Hindlimb muscle (tissue), 1 donor: Measurements from ENCODE around the gene BSN. TPM values are rescaled to one million over a fixed set of nuclear protein-coding genes. Genes with fewer than 3 reads are reported as not detected.
A peak's percentile ranks its signal among the peaks of the same experiment; 100 is the strongest.
"Not testable (repeated sequence)": the region's sequence is repeated elsewhere in the genome, so short reads cannot be mapped to it uniquely, and the experiment has no call there.

ENCODE experiments used
- DNase-seq: peaks from one replicate; pipeline ENCODE4 v3.0.0-alpha.2; 2013
- polyA plus RNA-seq: library from polyadenylated mRNA; unstranded; fragments of 120-200 nt; gene quantifications from one replicate; pipeline ENCODE4 v1.2.1, GENCODE V29; 2013; ENCODE audit not compliant: insufficient read length

The BSN gene
- polyA plus RNA-seq, 1 donor: 1.4 TPM

DNA sequence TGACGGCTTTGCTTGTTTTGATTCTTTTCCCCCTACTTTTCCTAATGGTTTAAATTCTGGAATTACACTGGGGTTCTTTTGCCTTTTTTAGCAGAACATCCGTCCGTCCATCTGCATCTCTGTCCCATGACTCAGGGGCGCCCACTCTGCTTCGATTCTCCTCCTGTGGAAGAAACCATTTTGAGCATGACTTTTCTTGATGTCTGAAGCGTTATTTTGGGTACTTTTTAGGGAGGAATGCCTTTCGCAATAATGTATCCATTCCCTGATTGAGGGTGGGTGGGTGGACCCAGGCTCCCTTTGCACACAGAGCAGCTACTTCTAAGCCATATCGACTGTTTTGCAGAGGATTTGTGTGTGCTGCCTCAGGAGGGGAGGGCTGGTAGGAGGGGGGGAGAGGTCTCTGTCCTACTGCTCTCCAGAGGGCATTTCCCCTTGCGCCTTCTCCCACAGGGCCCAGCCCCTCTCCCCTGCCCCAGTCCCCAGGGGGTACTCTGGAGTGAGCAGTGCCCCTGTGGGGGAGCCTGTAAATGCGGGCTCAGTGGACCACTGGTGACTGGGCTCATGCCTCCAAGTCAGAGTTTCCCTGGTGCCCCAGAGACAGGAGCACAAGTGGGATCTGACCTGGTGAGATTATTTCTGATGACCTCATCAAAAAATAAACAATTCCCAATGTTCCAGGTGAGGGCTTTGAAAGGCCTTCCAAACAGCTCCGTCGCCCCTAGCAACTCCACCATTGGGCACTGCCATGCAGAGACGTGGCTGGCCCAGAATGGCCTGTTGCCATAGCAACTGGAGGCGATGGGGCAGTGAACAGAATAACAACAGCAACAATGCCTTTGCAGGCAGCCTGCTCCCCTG, 19.5 kb upstream of the BSN start:
- DNase-seq: no peak

DNA sequence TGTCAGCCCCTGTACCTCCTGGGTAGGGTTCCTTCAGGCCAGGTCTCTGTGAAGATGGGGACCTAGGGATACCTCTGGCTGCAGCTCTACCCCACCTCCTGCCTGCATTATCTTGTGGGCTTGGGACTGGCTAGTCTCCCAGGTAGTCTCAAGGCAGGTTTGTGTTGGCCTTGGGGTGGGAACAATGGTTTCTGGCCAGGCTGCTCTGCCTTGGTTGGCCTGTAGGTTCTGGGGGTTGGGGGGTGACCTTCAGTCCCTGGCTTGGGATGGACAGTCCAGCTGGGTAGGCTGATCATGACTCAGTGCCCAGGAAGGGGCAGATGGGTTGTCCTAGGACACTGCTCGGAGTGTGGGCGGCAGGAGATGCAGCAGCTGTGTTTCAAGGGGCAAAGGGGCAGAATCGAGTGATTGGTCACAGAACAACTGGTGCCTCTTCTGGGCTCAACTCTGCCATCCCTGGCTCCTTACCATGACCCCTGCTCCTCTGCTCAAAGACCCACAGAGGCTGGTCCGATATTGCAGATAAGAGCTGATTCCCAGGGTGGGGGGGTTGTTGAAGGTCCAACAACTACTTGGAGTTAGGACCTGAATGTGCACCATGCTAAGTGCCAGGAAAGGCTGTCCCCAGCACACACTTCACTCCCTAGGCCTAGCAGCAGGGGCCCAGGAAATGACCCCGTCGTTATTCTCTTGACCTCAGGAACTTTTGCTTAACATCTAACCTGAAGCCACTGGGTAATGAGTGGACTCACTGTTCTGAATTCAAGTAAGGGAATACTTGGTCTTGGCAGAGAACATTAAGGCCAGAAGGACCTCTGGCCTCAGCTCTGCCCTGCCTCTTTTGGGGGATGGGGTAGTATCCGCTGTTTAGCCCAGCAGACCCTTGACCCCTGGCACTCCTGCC, 18.1 kb upstream of the BSN start:
- no peak for DNase-seq

DNA sequence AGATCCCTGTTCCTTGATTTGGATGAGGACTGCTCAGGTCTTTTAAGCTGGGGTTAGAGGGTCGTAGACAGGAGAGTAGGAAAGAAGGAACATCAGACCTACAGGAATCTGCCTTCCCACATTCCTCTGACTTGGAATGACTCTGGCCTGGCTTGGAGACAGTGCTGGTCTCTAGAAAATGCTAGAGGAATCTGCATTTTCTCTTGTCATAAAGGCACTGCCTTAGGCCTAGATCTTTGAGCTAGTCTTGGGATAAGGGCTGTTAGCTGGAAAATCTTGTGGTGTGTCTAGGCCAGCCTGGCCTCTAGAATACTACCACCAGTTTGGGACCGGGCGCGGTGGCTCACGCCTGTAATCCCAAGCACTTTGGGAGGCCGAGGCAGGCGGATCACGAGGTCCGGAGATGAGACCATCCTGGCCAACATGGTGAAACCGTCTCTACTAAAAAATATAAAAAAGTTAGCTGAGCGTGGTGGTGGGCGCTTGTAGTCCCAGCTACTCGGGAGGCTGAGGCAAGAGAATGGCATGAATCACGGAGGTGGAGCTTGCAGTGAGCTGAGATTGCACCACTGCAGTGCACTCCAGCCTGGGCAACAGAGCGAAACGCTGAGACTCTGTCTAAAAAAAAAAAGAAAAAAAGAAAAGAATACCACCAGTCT, 17.3 kb upstream of the BSN start:
- DNase-seq: no peak

DNA sequence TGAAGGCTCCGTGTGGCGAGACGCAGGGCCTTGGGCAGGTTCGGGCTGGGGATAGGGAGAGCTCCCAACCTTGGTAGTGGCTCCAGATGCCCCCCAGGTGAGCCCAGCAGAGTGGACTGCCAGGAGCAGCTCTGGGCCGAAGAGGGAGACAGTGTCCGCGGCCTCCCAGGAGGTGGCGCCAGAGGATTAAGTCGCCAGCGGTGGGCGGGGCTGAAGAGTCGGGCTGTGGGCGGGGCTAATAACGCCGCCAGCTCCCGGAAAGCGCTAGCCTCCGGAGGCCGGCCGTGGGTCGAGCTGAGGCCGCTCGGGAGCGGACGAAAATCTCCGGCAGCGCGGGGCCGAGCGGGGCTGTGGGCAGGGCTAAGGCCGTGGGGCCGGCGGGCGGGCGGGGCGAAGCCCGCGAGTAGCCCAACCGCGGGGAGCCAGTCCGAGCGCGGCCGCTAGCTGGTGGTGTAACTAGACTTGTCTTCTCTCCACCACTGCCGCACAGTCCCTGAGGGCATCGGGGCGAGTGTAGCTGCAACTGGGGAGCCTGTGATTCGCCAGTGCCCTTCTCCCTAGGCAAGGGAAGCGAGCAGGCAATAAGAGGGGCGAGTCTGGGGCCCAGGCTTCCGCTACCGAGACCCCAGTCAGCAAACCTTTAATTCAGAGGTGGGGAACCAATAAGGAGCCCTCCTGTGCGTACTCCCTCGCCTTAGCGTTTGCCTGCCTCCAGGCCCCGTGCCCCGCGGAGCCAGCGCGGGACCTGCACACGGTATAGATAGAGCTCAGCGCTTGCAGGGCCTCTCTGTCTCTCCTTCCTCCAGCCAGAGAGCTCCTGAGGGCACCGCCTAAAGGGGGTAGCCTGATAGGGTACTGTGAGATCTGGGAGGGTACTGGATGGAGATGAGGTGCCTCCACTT, 14.4 kb upstream of the BSN start:
- DNase-seq: peak; percentile 93

DNA sequence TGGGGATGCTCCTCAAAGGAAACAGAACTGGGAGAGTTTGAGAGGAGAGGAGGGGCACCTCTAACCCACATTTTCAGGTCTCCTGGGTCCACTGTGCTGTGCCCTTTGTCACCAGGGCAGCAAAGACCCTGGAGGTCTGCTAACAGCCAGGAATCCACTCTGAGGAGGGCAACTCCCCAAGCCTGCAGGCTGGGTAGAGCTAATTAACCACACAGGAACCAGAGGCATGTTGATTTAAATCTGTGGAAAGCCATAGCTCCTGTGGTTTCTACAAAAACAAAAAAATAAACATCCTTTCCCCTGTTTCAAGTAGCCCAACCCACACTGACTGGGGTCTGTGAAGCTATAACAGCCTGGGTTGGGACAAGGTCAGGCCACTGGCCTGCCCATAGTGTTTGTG, 2.2 kb upstream of the BSN start:
- DNase-seq: no peak

DNA sequence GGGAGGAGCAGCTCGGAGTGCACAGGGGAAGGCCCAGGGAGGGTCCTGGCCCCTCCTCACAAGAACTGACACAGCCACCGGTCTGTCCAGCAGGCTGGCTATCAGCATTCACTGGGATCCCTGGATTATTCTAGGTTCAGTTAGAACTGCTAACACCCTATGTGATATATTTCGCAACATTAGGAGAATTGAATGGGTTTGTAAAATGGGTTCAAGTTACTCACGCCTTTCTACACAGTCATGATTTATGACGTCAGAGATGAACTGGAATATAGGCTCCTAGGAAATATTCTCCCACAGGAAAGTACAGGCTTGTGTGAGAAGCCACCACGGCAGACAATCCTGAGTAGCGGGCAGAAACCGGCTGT, 969 bp upstream of the BSN start:
- DNase-seq: no peak

DNA sequence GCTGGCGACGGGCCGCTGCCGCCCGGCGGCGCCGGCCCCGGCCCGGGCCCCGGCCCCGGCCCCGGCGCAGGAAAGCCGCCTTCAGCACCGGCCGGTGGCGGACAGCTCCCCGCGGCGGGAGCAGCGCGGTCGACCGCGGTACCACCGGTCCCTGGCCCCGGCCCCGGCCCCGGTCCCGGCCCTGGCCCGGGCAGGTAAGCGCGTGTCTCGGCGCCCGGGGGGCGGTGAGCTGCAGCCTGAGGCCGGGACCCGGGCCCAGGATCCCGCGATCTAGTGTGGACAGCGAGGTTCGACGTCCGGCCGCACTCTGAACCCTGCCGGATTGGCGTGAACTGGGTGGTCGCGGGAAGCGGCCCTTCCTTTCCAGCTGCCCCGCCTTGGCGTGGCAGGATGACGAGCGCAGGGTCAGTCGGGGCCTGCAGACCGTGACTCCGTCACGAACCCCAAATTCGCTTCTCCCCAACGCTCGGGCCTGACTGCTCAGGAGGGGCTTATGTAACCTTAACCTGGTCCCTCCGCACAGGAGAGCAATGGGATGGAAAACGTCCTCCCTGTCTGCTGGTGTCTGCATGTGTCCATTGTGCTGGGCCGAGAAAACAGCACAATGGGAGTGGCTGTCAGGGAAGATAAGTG, 472 bp downstream of the BSN start:
- DNase-seq: peak; percentile 76

DNA sequence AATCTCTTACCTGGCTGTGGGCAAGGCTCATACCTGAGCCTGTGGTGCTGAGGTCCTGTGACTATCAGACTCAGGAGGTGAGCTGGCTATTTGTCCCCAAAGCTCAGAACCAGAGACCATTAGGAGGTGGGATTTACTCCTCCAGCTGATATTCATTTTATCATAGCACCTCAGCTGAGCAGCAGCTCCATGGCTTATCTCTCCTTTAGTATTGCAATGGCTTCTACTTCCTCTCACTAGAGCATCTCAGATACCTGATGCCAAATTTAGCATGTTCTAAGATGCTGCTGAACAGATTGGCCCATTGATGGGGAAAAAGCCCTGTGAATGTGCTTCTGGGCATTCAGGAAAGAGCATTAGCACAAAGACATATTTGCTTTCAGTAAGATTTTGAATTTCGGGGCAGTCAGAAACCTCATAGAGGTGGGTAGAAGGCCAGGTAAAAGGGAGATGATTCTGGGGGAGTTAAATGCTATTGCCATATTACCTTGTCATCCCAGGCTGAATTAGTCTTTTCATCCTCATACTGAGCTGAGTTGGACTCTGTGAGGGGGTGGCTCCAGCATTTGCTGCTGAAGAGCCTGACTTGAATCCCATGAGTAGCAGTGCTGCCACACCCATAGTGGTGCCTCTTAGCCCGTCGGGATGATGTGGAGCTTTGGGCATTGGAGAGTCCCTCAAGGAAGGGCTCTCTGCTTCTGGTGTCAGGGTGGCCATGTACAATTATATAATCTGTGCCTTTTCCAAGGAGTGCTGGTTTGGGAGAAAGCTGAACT, 2.4 kb downstream of the BSN start:
- DNase-seq: no peak

DNA sequence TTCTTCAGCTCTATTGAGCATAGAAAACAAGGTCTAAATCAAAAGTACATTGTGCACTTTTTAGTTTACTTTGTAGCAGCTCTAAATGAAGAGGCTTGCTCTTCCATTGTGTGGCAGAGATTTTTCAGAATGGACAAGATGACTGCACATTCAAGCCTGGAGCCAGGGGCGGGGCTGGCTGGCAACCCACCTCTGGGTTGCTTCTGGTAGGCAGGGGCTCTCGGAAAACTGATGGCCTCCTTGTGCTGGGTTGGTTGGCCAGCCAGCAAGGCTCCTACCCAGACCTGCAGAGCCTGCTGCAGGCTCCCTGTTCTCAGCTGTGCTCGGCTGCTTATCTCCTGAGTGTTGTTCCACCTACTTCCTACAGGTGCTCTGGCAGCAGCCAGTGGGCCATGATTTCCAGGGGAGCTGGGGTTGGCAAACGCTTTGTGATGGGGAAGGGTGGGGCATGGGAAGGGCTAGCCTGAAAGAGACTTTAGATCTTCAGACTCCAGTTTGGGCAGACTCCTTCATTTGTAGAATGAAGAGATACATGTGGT, 8.8 kb downstream of the BSN start:
- DNase-seq: no peak

DNA sequence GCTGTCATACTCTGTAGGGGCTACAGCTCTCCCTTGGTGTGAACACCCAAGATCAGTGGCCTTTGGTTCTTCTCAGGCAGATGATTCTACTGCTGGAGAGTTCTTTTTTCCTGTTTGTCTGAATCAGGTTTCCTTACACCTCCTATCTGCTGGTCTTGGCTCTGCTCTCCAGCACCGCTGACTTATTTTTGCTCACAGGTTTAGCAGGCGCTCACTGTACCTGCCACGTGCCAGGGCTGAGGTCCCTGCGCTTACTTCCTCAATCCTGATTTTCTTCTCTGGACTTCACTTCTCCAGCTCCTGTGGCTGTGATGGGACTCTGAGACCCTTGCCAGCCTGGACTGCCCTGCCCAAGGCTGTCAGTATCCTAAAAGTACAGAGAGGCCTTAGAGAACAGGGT, 9.5 kb downstream of the BSN start:
- no peak for DNase-seq

DNA sequence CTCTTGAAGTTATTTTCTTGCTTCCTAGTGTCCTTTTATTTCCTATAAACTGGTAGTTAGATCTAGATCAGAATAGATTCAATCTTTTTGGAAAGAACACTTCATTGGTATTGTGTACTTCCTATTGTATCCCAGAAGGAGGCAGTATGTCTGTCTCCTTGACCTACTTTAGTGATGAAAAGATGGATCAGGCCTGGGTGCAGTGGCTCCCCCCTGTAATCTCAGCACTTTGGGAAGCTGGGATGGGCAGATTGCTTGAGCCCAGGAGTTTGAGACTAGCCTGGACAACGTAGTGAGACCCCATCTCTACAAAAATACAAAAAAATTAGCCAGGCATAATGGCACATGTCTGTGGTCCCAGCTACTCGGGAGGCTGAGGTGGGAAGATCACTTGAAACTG, 12.0 kb downstream of the BSN start:
- DNase-seq: no peak

DNA sequence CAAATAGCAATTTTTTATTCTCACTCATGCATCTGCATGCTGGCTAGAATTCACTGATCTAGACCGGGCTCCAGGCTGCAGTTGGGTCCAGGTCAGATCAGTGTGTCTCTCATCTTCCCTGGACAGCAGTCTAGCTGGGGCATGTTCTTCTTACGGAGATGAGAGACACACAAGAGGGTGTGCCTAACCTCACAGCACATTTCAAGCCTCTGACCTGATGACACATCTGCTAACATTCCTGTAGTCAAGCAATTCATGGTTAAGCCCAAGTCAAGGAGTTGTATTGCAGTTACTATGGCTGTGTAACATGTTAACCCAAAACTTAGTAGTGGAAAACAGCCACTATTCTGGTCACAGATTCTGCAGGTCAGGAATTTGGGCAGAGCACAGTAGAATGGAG, 13.1 kb downstream of the BSN start:
- DNase-seq: no peak

DNA sequence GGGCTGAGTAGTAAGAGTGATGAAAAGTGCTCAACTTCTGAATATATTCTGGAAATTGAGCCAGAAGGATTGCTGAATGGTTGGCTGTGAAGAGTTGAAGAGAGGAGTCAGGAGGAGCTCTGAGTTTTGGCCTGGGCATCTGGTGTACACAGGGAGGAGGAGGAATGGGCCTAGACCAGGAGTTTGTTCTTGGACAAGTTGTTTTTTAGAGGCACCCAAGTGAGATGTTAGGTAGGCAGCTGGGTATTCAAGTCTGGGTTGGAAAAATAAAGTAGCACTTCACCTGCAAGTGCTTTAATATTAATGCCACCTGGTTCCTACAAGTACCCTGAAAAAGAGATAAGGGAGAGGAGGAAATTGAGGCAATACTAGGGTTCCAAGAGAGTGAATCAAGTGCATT, 14.7 kb downstream of the BSN start:
- DNase-seq: no peak

DNA sequence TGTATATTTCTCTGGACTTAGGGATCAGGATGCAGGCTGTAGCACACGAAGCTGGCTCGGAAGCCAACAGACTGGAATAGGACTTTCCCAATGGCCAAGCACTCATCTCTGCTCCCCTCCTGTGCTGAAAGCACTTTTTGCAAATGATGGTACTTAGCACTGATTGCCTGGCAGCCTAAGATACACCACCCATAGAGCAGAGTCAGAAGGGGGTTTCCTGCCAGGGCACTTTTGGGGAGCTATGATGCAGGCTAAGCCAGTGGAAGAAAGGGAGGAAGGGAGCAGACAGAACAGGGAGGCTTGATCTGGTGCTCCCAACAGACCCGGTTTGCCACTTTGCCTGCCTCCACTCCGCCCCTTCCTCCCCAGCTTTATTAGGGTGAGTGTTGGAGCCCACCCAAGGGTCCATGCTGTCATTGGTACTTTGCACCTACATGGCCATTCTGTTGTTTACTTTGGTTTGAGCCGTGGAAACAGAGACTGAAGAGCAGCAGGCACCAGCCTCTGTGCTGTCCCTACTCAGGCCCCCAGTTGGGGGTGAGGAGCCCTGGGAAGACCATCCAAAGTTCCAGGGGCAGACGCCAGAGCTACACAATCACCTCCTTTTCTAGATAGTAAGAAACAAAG, 15.9 kb downstream of the BSN start:
- no peak for DNase-seq

DNA sequence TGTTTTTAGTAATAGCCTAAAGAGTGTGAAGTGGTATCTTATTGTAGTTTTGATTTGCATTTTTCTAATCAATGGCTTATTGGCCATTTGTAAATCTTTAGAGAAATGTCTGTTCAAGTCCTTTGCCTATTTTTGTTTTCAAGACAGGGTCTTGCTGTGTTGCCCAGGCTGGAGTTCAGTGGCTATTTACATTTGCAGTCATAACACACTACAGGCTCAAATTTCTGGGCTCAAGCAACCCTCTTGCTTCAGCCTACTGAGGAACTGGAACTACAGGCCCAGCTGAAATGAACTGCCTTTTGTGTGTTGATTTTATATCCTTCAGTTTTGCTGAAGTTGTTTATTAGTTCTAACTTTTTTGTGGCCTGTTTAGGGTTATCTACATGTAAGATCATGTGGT, 27.9 kb downstream of the BSN start:
- no peak for DNase-seq

DNA sequence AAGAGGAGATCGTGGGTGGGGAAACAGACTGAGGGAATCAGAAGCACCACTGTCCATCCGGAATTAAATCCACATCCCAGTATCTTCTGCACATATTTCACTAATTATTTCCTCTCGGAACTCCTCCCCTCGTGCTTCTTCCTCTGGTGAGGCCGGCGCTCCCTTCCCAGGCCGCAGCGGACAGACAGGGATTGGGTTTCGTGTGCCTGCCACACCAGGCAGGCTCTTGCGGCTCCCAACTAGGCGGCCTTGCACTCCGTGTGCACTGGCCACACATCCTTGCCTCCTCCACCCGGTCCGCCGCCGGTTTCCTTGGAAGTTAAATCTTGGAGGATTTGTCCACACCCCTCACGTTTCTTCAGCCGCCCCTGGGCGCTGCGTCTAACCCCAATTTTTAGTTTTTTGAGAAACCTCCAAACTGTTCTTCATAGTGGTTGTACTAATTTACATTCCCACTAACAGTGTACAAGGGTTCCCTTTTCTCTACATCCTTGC, 31.0 kb downstream of the BSN start:
- not testable (repeated sequence) for DNase-seq

DNA sequence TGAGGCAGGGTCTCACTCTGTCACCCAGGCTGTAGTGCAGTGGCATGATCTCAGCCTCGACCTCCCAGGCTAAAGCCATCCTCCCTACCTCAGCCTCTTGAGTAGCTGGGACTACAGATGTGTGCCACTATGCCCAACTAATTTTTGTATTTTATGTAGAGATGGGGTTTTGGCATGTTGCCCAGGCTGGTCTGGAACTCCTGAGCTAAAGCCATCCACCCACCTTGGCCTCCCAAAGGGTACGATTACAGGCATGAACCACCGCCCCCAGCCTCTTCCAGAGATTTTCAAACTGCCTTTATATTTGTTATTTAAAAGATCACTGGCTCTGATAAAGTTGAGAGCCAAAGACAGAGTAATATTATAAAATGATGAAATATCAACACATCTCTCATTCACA, 37.3 kb downstream of the BSN start:
- no peak for DNase-seq

DNA sequence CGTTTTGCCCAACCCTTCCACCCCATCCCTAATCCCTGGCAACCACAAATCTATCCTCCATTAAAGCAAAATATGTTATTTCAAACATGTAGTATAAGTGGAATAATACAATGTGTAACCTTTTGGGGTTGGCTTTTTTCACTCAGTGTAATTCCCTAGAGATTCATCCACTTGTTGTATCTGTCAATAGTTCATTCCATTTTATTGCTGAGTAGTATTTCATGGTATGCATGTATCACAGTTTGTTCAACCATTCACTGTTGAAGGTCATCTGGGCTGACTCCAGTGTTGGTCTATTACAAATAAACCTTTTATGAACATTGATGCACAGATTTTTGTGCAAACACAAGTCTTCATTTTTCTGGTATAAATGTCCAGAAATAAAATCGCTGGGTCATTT, 38.8 kb downstream of the BSN start:
- no peak for DNase-seq

DNA sequence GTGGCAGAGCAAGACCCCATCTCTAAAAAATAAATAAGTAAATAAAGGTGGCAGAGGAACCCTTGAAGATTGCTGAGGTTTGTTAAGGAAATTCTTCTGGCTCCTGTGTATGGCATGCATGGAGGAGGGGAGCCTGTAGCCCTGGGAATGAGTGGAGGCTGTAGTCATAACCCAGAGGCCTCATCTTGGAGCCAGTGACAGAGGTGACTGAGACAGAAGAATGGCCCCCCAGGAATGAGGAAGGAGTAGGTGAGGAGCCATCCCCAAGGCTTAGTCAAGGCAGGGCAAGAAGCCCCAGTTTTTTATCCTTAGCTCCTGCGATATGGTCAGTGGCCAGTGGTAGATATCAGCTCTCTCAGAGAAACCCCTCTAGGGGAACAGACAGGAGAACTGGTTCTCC, 46.5 kb downstream of the BSN start:
- DNase-seq: no peak
